ACHN (cell line): Measurements from ENCODE around the gene NEGR1.

ENCODE experiments used
- DNase-seq: peaks from one replicate; pipeline ENCODE4 v3.0.0-alpha.2; 2015
- in situ Hi-C: cut with HindIII; loops from 2 replicates; pipeline ENCODE4 v1.10.0; 2017; ENCODE audit warnings: low sequenced_read_pairs, low pct_ligation_motif_present, low pct_unique_long_range_greater_than_20kb

Gene NEGR1

DNA sequence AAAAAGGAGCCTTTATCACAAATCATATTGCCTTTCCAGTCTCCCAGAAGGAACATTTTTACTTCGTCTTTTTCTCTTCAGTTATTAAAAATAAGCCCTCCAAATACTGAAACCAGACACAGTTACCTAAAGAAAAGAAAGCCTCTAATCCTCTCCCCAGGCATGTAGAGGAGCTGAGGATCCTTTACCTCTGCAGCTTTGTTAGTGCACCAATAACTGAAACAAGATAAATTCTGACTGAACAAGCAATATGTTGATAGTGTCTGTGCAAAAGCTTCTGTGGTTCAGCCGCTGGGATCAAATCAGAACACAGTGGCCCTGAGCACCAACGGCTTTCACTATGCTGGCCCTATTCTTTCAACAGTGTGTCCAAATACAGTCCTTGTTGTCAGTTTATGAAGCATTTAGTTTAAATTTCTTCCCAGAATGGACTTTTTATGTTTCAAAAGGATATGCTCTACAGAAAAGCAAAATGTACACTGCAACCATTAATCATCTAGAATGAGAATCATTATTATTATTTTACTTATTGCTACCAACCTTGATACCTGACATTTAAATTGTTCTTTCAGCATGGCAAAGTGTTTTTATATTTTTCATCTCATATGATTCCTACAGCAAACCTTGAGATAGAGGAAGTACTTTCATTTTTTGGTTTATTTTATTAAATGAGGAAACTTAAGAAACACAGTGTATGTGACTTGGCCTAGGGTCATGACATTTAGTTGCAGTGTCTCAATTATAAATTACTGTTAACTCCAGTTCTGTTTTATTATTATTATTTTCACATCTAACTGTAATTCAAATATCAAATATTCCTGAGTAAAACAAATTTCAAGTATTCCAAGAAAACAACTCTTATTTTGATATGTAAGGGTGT is 217.9 kb downstream of the NEGR1 start:
- DNase-seq = no peak
- in situ Hi-C loops = no loop called here

DNA sequence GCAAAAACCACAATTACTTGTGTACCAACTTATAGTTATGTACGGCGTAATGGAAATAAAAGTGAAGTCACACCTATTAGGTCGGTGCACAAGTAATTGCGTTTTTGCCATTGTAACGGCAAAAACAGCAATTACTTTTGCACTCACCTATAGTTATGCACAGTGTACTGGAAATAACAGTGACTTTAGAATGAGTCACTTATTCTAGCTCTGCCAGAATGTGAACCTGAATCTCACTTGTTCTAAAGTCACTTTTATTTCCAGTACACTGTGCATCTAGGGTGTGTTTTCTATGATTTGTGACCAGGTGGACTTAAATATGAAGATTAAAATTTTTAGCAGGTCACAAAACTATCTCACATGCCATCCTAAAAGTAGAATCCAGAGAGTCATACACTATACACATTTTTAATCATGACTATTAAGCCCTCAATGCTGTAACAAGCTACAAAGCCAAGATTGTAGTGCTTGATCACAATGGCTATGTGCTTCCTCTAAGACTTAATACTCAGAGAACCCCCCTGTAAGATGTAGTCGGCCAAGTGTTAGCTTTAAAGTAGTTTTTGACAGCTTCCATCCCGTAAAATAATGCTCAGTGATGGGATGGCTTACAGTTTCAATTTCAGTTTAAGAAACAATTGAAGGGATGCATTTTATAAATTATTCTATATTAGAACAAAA is 218.8 kb downstream of the NEGR1 start:
- in situ Hi-C loops = no loop called here

DNA sequence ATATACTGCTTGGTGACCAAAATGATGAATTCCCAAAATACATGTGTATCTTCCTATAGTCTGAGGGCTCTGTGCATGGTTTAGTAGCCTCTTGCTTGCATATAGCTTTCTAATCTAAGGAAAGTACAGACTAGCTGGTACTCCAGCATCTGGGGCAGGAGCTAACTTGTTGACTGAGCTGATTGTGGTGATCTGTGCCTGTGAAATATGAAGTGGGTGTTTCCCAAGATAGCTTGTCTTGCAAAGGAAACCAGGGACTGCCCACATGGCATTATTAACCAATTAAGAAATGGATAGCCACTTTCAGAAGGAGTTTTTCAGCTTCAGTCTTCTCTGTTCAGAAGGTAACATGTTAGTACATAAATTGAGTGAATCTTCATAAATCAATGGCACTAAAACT is 219.8 kb downstream of the NEGR1 start:
- in situ Hi-C loops = no loop called here
- DNase-seq = peak; percentile 3

More for the DNA sequence above, 218.8 kb downstream of the NEGR1 start:
- peak; percentile 16 for DNase-seq

- no peak for DNase-seq
- in situ Hi-C loops = no loop called here
Observed at GRCh38 chr1:72060466-72061245, 221.7 kb downstream of the NEGR1 start.

GRCh38 chr1:72056516-72056915 is 225.8 kb downstream of the NEGR1 start:
- no peak for DNase-seq
- in situ Hi-C loops = no loop called here

- no peak for DNase-seq
- in situ Hi-C loops = no loop called here
Observed at GRCh38 chr1:72051538-72051937, 230.8 kb downstream of the NEGR1 start.

DNA sequence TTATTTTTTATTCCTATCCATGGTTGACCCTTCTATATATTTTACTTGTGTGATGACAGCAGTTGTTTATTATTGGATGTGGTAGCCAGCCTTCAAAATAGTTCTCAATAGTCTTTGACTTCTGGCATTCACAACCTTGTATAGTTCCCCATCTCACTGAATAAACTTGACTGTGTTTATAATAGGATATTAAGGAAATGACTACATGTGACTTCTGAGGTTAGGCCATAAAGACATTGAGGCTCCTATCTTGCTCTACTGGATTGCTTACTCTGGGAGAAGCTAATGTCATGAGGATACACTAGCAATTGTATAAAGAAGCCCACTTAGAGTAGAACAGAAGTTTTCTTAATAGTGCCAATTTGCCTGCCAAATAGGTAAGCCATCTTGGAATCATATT is 231.8 kb downstream of the NEGR1 start:
- DNase-seq = no peak
- in situ Hi-C loops = no loop called here

DNA sequence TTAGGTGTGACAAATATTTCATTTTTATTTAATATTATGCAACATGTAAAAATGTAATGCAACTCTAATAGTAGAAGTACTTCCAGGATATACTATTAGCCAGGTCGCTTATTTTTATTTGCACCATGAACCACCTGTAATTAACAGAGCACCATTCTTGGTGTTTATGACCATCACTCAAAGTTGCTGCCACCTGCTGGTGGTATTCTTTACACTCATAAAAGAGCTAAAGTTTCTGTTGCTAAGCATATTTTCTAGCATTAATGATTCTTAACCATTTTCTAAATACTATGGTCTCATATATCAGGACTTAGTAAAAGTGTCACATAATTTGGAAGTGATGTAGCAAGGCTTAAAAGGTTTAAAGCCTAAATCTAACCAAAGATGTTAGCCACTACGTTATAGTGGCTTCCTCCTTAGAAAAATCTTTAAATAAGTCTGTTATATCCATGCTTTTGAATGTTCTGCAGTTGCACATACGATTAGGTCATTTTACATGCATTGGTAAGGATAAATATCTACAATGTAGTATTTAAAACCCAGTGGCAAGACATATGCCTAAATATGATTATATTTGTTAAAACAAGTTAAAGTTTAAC is 244.5 kb downstream of the NEGR1 start:
- in situ Hi-C loops = no loop called here
- peak; percentile 56 for DNase-seq

GRCh38 chr1:72034827-72035226 is 247.5 kb downstream of the NEGR1 start:
- in situ Hi-C loops = no loop called here
- no peak for DNase-seq

DNA sequence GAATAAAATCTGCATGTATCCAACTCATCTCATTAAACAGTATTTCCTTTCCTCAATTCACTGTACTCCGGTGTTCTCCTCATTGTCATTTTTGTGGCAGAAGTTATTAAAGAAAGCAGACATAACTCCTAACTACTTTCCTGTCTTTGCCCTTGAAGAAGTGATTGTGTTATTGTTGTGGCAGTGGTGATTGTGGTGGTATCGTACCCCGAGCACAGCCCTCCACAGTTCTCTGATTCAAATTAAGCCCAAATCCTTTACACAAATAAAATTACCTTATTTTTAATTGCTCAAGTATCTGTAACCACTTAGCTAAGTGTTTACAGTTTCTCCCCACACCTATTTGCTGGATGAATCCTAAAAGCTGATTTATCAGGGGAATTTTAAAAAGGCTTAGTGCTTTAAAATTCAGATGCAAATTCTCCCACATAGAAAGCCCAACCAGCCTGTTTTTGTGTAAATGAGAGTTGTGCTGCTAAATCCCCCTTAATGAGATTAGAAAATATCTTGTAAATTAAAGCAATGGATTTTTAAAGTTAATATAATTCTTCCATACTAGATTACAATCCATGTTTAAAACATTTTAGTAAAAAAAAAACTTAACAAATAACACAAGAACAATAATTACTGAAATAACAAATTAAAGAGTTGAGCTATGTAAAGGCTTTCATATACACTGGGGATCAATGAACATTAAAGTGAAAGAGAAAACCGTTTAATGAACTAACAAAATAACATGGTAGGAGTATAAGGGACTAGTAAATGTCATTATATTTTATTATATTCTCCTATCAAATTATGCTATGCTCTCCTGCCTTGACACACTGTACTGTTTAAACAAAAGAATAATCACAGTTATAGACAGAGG is 259.0 kb downstream of the NEGR1 start:
- no peak for DNase-seq
- in situ Hi-C loops = no loop called here

GRCh38 chr1:72018562-72018961 is 263.8 kb downstream of the NEGR1 start:
- in situ Hi-C loops = no loop called here

GRCh38 chr1:72015006-72015405 is 267.3 kb downstream of the NEGR1 start:
- in situ Hi-C loops = no loop called here
- DNase-seq = no peak

More at GRCh38 chr1:72018562-72018961, 263.8 kb downstream of the NEGR1 start:
- DNase-seq = no peak

GRCh38 chr1:72013161-72013560 is 269.2 kb downstream of the NEGR1 start:
- DNase-seq = no peak
- in situ Hi-C loops = no loop called here

DNA sequence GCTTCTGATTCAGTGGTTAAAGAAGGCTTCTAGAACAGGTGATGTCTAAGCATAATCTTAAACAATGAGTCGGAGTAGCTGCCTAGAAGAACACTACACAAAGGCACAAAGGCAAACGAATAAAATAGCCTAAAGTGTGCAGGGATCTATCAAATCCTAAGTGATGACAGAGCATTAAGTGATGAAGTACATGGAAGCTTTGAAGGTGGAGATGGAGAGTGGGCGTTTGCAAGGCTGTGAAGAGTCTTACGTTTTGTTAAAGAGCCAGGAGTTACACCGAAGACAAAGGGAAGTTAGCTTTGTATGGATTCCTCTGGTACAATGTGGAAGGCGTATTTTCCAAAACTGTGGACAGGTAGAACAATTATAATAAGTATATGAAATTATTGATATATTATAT is 270.6 kb downstream of the NEGR1 start:
- DNase-seq = no peak
- in situ Hi-C loops = no loop called here

DNA sequence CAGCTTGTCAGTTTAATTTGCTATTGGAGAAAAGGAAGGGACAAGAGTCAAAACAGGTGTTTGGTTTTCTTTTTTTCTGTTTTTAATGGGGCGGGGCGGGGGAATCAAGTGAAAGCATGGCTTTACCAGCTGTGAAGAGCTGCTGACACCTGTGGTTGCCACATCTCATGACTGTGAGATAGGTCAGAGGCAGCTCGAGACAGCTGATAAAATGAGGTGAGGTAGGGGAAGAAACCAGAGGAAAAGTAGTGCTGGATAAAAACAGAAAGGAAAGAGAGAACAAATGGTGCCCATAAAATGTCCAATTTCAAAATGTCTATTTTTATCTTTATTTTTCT is 272.3 kb downstream of the NEGR1 start:
- in situ Hi-C loops = no loop called here

GRCh38 chr1:72009173-72010093 is 272.9 kb downstream of the NEGR1 start:
- no peak for DNase-seq

More for the DNA sequence above, 272.3 kb downstream of the NEGR1 start:
- no peak for DNase-seq

DNA sequence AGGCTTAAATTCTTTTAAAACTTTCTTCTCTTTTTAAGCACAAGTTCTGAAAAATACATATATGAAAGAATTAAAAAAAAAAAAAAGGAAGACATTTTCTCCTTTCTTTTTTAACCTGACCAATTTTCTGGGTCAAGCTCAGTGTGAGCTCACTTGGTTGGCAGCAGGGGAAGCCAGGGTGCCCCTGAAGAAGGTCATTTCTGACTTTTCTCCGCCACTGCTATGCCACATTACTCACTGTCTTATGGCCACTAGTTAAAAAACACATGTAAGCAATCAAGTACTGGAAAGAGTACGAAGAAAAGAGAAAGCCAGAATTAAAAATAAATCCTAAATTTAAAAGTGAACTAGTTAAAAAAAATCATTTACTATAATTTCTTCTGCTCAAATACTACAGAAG is 275.0 kb downstream of the NEGR1 start:
- in situ Hi-C loops = no loop called here
- DNase-seq = no peak

More at GRCh38 chr1:72009173-72010093, 272.9 kb downstream of the NEGR1 start:
- in situ Hi-C loops = no loop called here
